CD8-positive, alpha-beta memory T cell (primary cell): Measurements from ENCODE around the gene ABCG4. TPM values are rescaled to one million over a fixed set of nuclear protein-coding genes. Genes with fewer than 3 reads are reported as not detected.
"Not testable (repeated sequence)": the region's sequence is repeated elsewhere in the genome, so short reads cannot be mapped to it uniquely, and the experiment has no call there.

ENCODE experiments used
- CTCF ChIA-PET: fragments of 350-600 bp; sonication (Branson Sonifier 250); formaldehyde crosslinking; loops from one replicate; lab custom pipeline; 2021; ENCODE audit warnings: antibody characterized with exemption; lab: Charles Lee
- POLR2A ChIA-PET: fragments of 350-600 bp; sonication (Branson Sonifier 250); formaldehyde crosslinking; loops from one replicate; lab custom pipeline; 2021; ENCODE audit warnings: antibody characterized with exemption; lab: Charles Lee
- DNase-seq, 5 donors: peaks; one replicate each; pipeline versions ENCODE4 v3.0.0 to v3.0.0-alpha.2; 2020 to 2022; ENCODE audit warnings: mixed read lengths in 1 of 5
- H3K27ac ChIP-seq: one replicate; pipeline ENCODE4 v1.7.0; 2013; ENCODE audit warnings: low read depth, mild to moderate bottlenecking, low read length, moderate library complexity
- H3K27me3 ChIP-seq: 2 replicates; pipeline ENCODE4 v1.7.0; 2013; ENCODE audit warnings: low read length, mild to moderate bottlenecking; ENCODE audit not compliant: insufficient read depth, poor library complexity, severe bottlenecking
- H3K36me3 ChIP-seq: 2 replicates; pipeline ENCODE4 v1.7.0; 2013; ENCODE audit warnings: mild to moderate bottlenecking, low read length, moderate library complexity; ENCODE audit not compliant: insufficient read depth
- H3K4me1 ChIP-seq: 2 replicates; pipeline ENCODE4 v1.7.0; 2013; ENCODE audit warnings: mild to moderate bottlenecking, low read length, moderate library complexity; ENCODE audit not compliant: insufficient read depth
- H3K4me3 ChIP-seq: 2 replicates; pipeline ENCODE4 v1.7.0; 2013; ENCODE audit warnings: mild to moderate bottlenecking, low read length
- H3K9me3 ChIP-seq: 2 replicates; pipeline ENCODE4 v1.7.0; 2013; ENCODE audit warnings: mild to moderate bottlenecking, low read length
- H3K27ac Mint-ChIP-seq, 8 donors: one replicate each; pipeline ENCODE4 v1.8.0; 2020 to 2021; ENCODE audit warnings: mixed read lengths in 8 of 8, mild to moderate bottlenecking in 6 of 8, inconsistent platforms in 3 of 8, moderate library complexity in 3 of 8
- H3K27me3 Mint-ChIP-seq, 2 donors: one replicate each; pipeline ENCODE4 v1.8.0; 2020 to 2021; ENCODE audit warnings: mixed read lengths in 2 of 2, mild to moderate bottlenecking in 1 of 2, moderate library complexity in 1 of 2
- H3K36me3 Mint-ChIP-seq, 3 donors: one replicate each; pipeline ENCODE4 v1.8.0; 2020 to 2021; ENCODE audit warnings: mixed read lengths in 3 of 3, inconsistent platforms in 1 of 3, mild to moderate bottlenecking in 1 of 3
- H3K4me1 Mint-ChIP-seq, 3 donors: one replicate each; pipeline ENCODE4 v1.8.0; 2020 to 2021; ENCODE audit warnings: mixed read lengths in 3 of 3, inconsistent platforms in 1 of 3, mild to moderate bottlenecking in 1 of 3
- H3K4me3 Mint-ChIP-seq, 7 donors: one replicate each; pipeline ENCODE4 v1.8.0; 2020 to 2021; ENCODE audit warnings: mixed read lengths in 7 of 7, mild to moderate bottlenecking in 6 of 7, moderate library complexity in 4 of 7, inconsistent platforms in 2 of 7
- H3K9me3 Mint-ChIP-seq, 5 donors: one replicate each; pipeline ENCODE4 v1.8.0; 2020 to 2022; ENCODE audit warnings: mixed read lengths in 5 of 5, mild to moderate bottlenecking in 3 of 5, moderate library complexity in 2 of 5, inconsistent platforms in 1 of 5
- polyA plus RNA-seq: library from polyadenylated mRNA; unstranded; fragments of 300-500 nt; fragmentation: Illumina TruSeq; gene quantifications from one replicate; pipeline ENCODE4 v1.2.3, GENCODE V29; 2021
- total RNA-seq, 2 experiments: library from RNA; stranded (reverse); gene quantifications; one replicate each; pipeline ENCODE4 v1.2.3, GENCODE V29; 2021

Gene ABCG4
- total RNA-seq (under 1 TPM; 0.11 to 0.18 TPM), polyA plus RNA-seq (not detected)

DNA sequence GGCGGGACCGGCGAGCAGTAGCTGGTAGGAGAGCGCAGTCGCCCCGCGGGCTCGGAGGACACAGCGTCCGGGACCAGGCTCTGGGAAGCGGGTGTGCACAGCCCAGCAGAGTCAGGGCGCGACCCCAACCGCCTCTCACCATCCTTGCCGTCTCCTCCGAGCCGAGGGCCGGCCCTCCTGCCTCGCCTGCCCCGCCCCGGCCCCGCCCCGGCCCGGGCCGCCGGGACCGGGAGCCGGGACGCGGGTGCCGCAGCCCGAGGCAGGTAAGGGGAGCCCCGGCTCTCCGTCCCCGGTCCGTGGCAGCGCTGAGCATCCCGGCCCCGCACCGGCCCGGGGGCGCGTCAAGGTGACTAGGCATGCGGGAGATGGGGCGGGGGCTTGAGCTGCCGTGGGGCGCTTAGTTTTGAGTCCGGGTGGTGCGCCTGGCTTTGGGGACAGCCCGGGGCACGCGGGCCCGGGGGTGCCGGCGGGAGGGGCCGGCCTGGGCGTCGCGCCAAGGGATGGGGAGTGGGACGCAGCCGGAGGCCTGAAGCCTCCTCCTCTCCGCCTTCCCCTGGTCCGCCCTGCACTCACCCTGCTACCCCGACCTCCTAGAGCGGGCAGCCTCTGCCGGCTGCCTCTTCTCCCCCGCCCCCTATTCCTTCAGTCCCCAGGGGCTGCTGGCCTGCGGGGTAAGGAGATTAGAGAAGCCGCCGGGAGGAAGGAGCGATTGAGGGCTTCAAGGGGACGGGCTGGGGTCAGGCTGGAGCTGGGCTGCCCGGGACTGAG is at the start of gene ABCG4:
TSS of gene ABCG4 (plus strand) at position 35 of the 768 bp plus-strand sequence. CDS start 914 bp downstream, outside the sequence.
- ChIA-PET POLR2A (interaction anchor here (0.6 kb wide), 1 partner anchor 52 kb away, joined by 3 read pairs; no protein-coding TSS in a partner anchor), CTCF (interaction anchor here (1.0 to 1.5 kb wide), 2 partner anchors 8 to 20 kb away, joined by 3 to 5 read pairs; no protein-coding TSS in a partner anchor)
- no peak within 1 kb of the TSS for H3K27ac ChIP-seq
- H3K27me3 ChIP-seq = peaks cover 25% of the 10 kb centered on the region
- no peaks in the 10 kb centered on the region for H3K36me3 Mint-ChIP-seq
- no peaks in the 10 kb centered on the region for H3K9me3 Mint-ChIP-seq
- H3K36me3 ChIP-seq = no peaks in the 10 kb centered on the region
- H3K9me3 ChIP-seq = no peaks in the 10 kb centered on the region
- peaks cover 9 to 20% (median 13%) of the 10 kb centered on the region in 3 donors for H3K4me1 Mint-ChIP-seq
- peak within 1 kb of the TSS in 3 of 8 donors; percentile 0 to 43 (median 17) for H3K27ac Mint-ChIP-seq
- peak within 1 kb of the TSS; percentile 14 to 90 (median 76) for H3K4me3 Mint-ChIP-seq
- H3K27me3 Mint-ChIP-seq = peaks cover 30 to 55% of the 10 kb centered on the region in 2 donors
- H3K4me1 ChIP-seq = peaks cover 6% of the 10 kb centered on the region
- peak in 2 of 5 donors; percentile 14 to 15 for DNase-seq
- peak within 1 kb of the TSS; percentile 46 for H3K4me3 ChIP-seq

GRCh38 chr11:119099711-119100110 is 49.1 kb upstream of the ABCG4 start:
- Histone ChIP-seq H3K27ac (no peak overlapping the region), H3K36me3 (peaks cover 10% of the 10 kb centered on the region), H3K4me1 (peaks cover 32% of the 10 kb centered on the region), H3K4me3 (no peak overlapping the region), H3K9me3 (no peaks in the 10 kb centered on the region), H3K27me3 (no peaks in the 10 kb centered on the region)
- H3K27ac Mint-ChIP-seq = peak overlapping the region in 1 of 8 donors; percentile 83
- H3K4me1 Mint-ChIP-seq = peaks cover 41 to 66% (median 60%) of the 10 kb centered on the region in 3 donors
- H3K36me3 Mint-ChIP-seq = peaks cover 0 to 47% (median 17%) of the 10 kb centered on the region in 3 donors
- H3K9me3 Mint-ChIP-seq = peaks cover 0 to 2% (median 0%) of the 10 kb centered on the region in 5 donors
- peaks cover 0 to 4% of the 10 kb centered on the region in 2 donors for H3K27me3 Mint-ChIP-seq
- peak overlapping the region; percentile 88 to 99 (median 98) for H3K4me3 Mint-ChIP-seq
- no peak for DNase-seq
- POLR2A ChIA-PET = interaction anchor here (0.8 kb wide), 1 partner anchor 16 kb away, joined by 11 read pairs; no protein-coding TSS in a partner anchor
- CTCF ChIA-PET = interaction anchor here (0.6 to 2.0 kb wide), 3 partner anchors 10 to 97 kb away, joined by 3 to 8 read pairs (median 3); partner anchors contain the start of gene HMBS

GRCh38 chr11:119100246-119100970 is 48.4 kb upstream of the ABCG4 start:
- Mint-ChIP-seq H3K27ac (peak overlapping the region; percentile 76 to 100 (median 88)), H3K4me3 (peak overlapping the region; percentile 88 to 99 (median 98)), H3K9me3 (peaks cover 0 to 1% (median 0%) of the 10 kb centered on the region in 5 donors), H3K27me3 (peaks cover 0 to 2% of the 10 kb centered on the region in 2 donors), H3K4me1 (peaks cover 40 to 67% (median 58%) of the 10 kb centered on the region in 3 donors), H3K36me3 (peaks cover 0 to 40% (median 17%) of the 10 kb centered on the region in 3 donors)
- H3K27me3 ChIP-seq = no peaks in the 10 kb centered on the region
- ChIA-PET CTCF (interaction anchor here (0.8 to 2.0 kb wide), 2 partner anchors 10 to 15 kb away, joined by 3 to 8 read pairs; partner anchors contain the start of gene HMBS), POLR2A (interaction anchor here (0.8 kb wide), 1 partner anchor 15 kb away, joined by 11 read pairs; no protein-coding TSS in a partner anchor)
- peak overlapping the region; percentile 97 for H3K4me3 ChIP-seq
- no peaks in the 10 kb centered on the region for H3K9me3 ChIP-seq
- peak overlapping the region; percentile 14 for H3K27ac ChIP-seq
- H3K4me1 ChIP-seq = peaks cover 32% of the 10 kb centered on the region
- H3K36me3 ChIP-seq = peaks cover 10% of the 10 kb centered on the region
- no peak for DNase-seq

- no peaks in the 10 kb centered on the region for H3K9me3 Mint-ChIP-seq
- H3K4me1 Mint-ChIP-seq = peaks cover 36 to 60% (median 56%) of the 10 kb centered on the region in 3 donors
- DNase-seq = no peak
- no peaks in the 10 kb centered on the region for H3K27me3 Mint-ChIP-seq
- Histone ChIP-seq H3K27ac (peak overlapping the region; percentile 95), H3K36me3 (peaks cover 10% of the 10 kb centered on the region), H3K9me3 (no peaks in the 10 kb centered on the region), H3K4me3 (peak overlapping the region; percentile 97), H3K4me1 (peaks cover 31% of the 10 kb centered on the region), H3K27me3 (no peaks in the 10 kb centered on the region)
- peaks cover 0 to 39% (median 17%) of the 10 kb centered on the region in 3 donors for H3K36me3 Mint-ChIP-seq
- CTCF ChIA-PET = interaction anchor here (0.8 to 2.1 kb wide), 5 partner anchors 9 to 45 kb away, joined by 3 to 5 read pairs (median 5); no protein-coding TSS in a partner anchor
- peak overlapping the region; percentile 88 to 99 (median 98) for H3K4me3 Mint-ChIP-seq
- POLR2A ChIA-PET = interaction anchor here (0.9 to 2.3 kb wide), 8 partner anchors 11 to 797 kb away, joined by 3 to 14 read pairs (median 6); partner anchors contain the start of genes HINFP, HMBS, RPS25 and TRAPPC4
- H3K27ac Mint-ChIP-seq = peak overlapping the region; percentile 93 to 100 (median 98)
Observed at GRCh38 chr11:119100994-119101758, 47.7 kb upstream of the ABCG4 start.

- H3K27me3 ChIP-seq = no peaks in the 10 kb centered on the region
- peaks cover 0 to 35% (median 14%) of the 10 kb centered on the region in 3 donors for H3K36me3 Mint-ChIP-seq
- peak within 1 kb of the TSS; percentile 95 for H3K27ac ChIP-seq
- ChIA-PET POLR2A (interaction anchor here (0.6 to 2.3 kb wide), 16 partner anchors 9 to 1923 kb away, joined by 3 to 14 read pairs (median 4); partner anchors contain the start of genes HINFP, HMBS, RPS25 and SIDT2), CTCF (interaction anchor here (0.7 to 2.1 kb wide), 14 partner anchors 9 to 219 kb away, joined by 3 to 10 read pairs (median 3); partner anchors contain the start of genes CBL, HINFP, HMBS and VPS11)
- no peaks in the 10 kb centered on the region for H3K9me3 ChIP-seq
- peak within 1 kb of the TSS; percentile 93 to 100 (median 98) for H3K27ac Mint-ChIP-seq
- no peaks in the 10 kb centered on the region for H3K27me3 Mint-ChIP-seq
- H3K4me1 ChIP-seq = peaks cover 38% of the 10 kb centered on the region
- DNase-seq = peak; percentile 73 to 88 (median 82)
- H3K36me3 ChIP-seq = peaks cover 5% of the 10 kb centered on the region
- no peaks in the 10 kb centered on the region for H3K9me3 Mint-ChIP-seq
- peaks cover 41 to 66% (median 61%) of the 10 kb centered on the region in 3 donors for H3K4me1 Mint-ChIP-seq
- peak within 1 kb of the TSS; percentile 88 to 99 (median 98) for H3K4me3 Mint-ChIP-seq
- H3K4me3 ChIP-seq = peak within 1 kb of the TSS; percentile 97
Observed at GRCh38 chr11:119101759-119102423, 47.0 kb upstream of the ABCG4 start, which contains the start of gene DPAGT1. Gene DPAGT1 (minus strand): TSS chr11:119101853. CDS start chr11:119101655, 198 bp downstream.

- Mint-ChIP-seq H3K4me1 (peaks cover 43 to 65% (median 61%) of the 10 kb centered on the region in 3 donors), H3K27ac (peak overlapping the region in 7 of 8 donors; percentile 24 to 100 (median 78)), H3K4me3 (peak overlapping the region in 6 of 7 donors; percentile 39 to 98 (median 97)), H3K36me3 (peaks cover 0 to 27% (median 8%) of the 10 kb centered on the region in 3 donors)
- not testable (repeated sequence) for H3K9me3 ChIP-seq, H3K4me3 ChIP-seq, H3K27me3 Mint-ChIP-seq, H3K27ac ChIP-seq, DNase-seq, H3K27me3 ChIP-seq, H3K36me3 ChIP-seq, H3K9me3 Mint-ChIP-seq
- peaks cover 40% of the 10 kb centered on the region for H3K4me1 ChIP-seq
- CTCF ChIA-PET = interaction anchor here (0.7 to 2.1 kb wide), 6 partner anchors 7 to 314 kb away, joined by 3 to 10 read pairs (median 4); partner anchors contain the start of genes HMBS and VPS11
- POLR2A ChIA-PET = interaction anchor here (1.1 to 2.3 kb wide), 3 partner anchors 18 to 173 kb away, joined by 4 to 11 read pairs (median 6); partner anchors contain the start of gene HINFP
Observed at GRCh38 chr11:119103161-119103664, 45.6 kb upstream of the ABCG4 start.
